HL-60 (cell line): Measurements from ENCODE around the gene RFX1.

Source experiments
- DNase-seq, 2 experiments: peaks; one replicate each; pipeline ENCODE4 v3.0.0-alpha.2; 2010 to 2020; ENCODE audit warnings: low read depth in 1 of 2, low spot score in 1 of 2
- H3K27ac ChIP-seq: fragments of 250-450 bp; sonication (Bioruptor Pico); replicated peaks from 2 replicates; pipeline ENCODE4 v1.5.1; 2020; ENCODE audit warnings: mild to moderate bottlenecking, moderate library complexity
- H3K27me3 ChIP-seq: fragments of 250-450 bp; sonication (Bioruptor Pico); 2 replicates; pipeline ENCODE4 v1.5.1; 2021; ENCODE audit warnings: mild to moderate bottlenecking, moderate library complexity; ENCODE audit not compliant: insufficient read depth, poor library complexity, severe bottlenecking
- H3K4me3 ChIP-seq: replicated peaks from 2 replicates; pipeline ENCODE4 v1.5.1; 2011; ENCODE audit warnings: mild to moderate bottlenecking, control low read depth, low read length; ENCODE audit not compliant: insufficient read depth
- GABPA ChIP-seq: IDR thresholded peaks from 2 replicates; pipeline ENCODE4 v1.6.1; 2012; ENCODE audit warnings: low read depth
- POLR2AphosphoS5 ChIP-seq: IDR thresholded peaks from 2 replicates; pipeline ENCODE4 v1.6.1; 2012; ENCODE audit warnings: low read depth
- REST ChIP-seq: IDR thresholded peaks from 2 replicates; pipeline ENCODE4 v1.6.1; 2012; ENCODE audit warnings: low read depth; ENCODE audit not compliant: insufficient replicate concordance
- SPI1 ChIP-seq: IDR thresholded peaks from 2 replicates; pipeline ENCODE4 v1.6.1; 2012; ENCODE audit warnings: low read depth, mild to moderate bottlenecking, borderline replicate concordance
- TF ChIP-seq, protein P1 (sequence below): IDR thresholded peaks from one replicate; pipeline ENCODE4 v1.5.1; 2011; ENCODE audit warnings: low read length, control low read depth, inconsistent platforms; ENCODE audit not compliant: insufficient read depth

RFX1 gene

GRCh38 chr19:13965926-13966683, 40.0 kb downstream of the RFX1 start:
- no peak overlapping the region for H3K4me3 ChIP-seq
- no peaks in the 10 kb centered on the region for H3K27me3 ChIP-seq
- H3K27ac ChIP-seq = no peak overlapping the region
- no peak for DNase-seq
- no peak for TF ChIP-seq REST

GRCh38 chr19:13965377-13965896, 40.7 kb downstream of the RFX1 start:
- TF ChIP-seq POLR2AphosphoS5 = no peak
- no peak for TF ChIP-seq GABPA
- TF ChIP-seq, protein P1, sequence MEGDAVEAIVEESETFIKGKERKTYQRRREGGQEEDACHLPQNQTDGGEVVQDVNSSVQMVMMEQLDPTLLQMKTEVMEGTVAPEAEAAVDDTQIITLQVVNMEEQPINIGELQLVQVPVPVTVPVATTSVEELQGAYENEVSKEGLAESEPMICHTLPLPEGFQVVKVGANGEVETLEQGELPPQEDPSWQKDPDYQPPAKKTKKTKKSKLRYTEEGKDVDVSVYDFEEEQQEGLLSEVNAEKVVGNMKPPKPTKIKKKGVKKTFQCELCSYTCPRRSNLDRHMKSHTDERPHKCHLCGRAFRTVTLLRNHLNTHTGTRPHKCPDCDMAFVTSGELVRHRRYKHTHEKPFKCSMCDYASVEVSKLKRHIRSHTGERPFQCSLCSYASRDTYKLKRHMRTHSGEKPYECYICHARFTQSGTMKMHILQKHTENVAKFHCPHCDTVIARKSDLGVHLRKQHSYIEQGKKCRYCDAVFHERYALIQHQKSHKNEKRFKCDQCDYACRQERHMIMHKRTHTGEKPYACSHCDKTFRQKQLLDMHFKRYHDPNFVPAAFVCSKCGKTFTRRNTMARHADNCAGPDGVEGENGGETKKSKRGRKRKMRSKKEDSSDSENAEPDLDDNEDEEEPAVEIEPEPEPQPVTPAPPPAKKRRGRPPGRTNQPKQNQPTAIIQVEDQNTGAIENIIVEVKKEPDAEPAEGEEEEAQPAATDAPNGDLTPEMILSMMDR = no peak
- TF ChIP-seq SPI1 = no peak
- TF ChIP-seq REST = no peak
- Histone ChIP-seq H3K4me3 (no peak overlapping the region), H3K27ac (no peak overlapping the region), H3K27me3 (no peaks in the 10 kb centered on the region)
- DNase-seq = no peak

GRCh38 chr19:13964776-13965175, 41.3 kb downstream of the RFX1 start:
- no peak for DNase-seq
- TF ChIP-seq REST = no peak
- H3K27ac ChIP-seq = no peak overlapping the region
- no peak overlapping the region for H3K4me3 ChIP-seq
- no peaks in the 10 kb centered on the region for H3K27me3 ChIP-seq

- H3K27ac ChIP-seq = no peak overlapping the region
- no peak for TF ChIP-seq POLR2AphosphoS5
- no peak for TF ChIP-seq GABPA
- H3K4me3 ChIP-seq = no peak overlapping the region
- H3K27me3 ChIP-seq = no peaks in the 10 kb centered on the region
- DNase-seq = no peak
These were observed 42.5 kb downstream of the RFX1 start for GRCh38 chr19:13963603-13964105.
